GM18907 (cell line): Measurements from ENCODE around the gene RABGGTB.
"Not testable (repeated sequence)": the region's sequence is repeated elsewhere in the genome, so short reads cannot be mapped to it uniquely, and the experiment has no call there.

ENCODE experiments used
- ATAC-seq: cut with Tn5 transposase; IDR thresholded peaks from one replicate; pipeline ENCODE4 v1.9.1; 2021; ENCODE audit warnings: mild to moderate bottlenecking, moderate library complexity; ENCODE audit not compliant: unreplicated experiment

RABGGTB gene

GRCh38 chr1:75785983-75786853 lies at the start of gene RABGGTB:
Gene RABGGTB, plus strand, starts transcription at chr1:75786256. Its CDS starts 16 bp downstream, at chr1:75786272.
- peak; percentile 82 for ATAC-seq

GRCh38 chr1:75742047-75742625 lies 43.9 kb upstream of the RABGGTB start:
- ATAC-seq, result no peak

- peak; percentile 91 for ATAC-seq
Measured at GRCh38 chr1:75745276-75745675, 40.8 kb upstream of the RABGGTB start.

- not testable (repeated sequence) for ATAC-seq
Measured at GRCh38 chr1:75757210-75757609, 28.8 kb upstream of the RABGGTB start.

- not testable (repeated sequence) for ATAC-seq
Measured at GRCh38 chr1:75758543-75758942, 27.5 kb upstream of the RABGGTB start.

- no peak for ATAC-seq
Measured at GRCh38 chr1:75764057-75764655, 21.9 kb upstream of the RABGGTB start.

- no peak for ATAC-seq
Measured at GRCh38 chr1:75765697-75766355, 20.2 kb upstream of the RABGGTB start.

- no peak for ATAC-seq
Measured at GRCh38 chr1:75768016-75768415, 18.0 kb upstream of the RABGGTB start.

- ATAC-seq, result no peak
Measured at GRCh38 chr1:75770761-75771160, 15.3 kb upstream of the RABGGTB start.

- no peak for ATAC-seq
Measured at GRCh38 chr1:75771978-75772377, 14.1 kb upstream of the RABGGTB start.

- ATAC-seq, result not testable (repeated sequence)
Measured at GRCh38 chr1:75777812-75778211, 8.2 kb upstream of the RABGGTB start.

- ATAC-seq, result not testable (repeated sequence)
Measured at GRCh38 chr1:75778694-75779093, 7.4 kb upstream of the RABGGTB start.

- not testable (repeated sequence) for ATAC-seq
Measured at GRCh38 chr1:75780183-75780582, 5.9 kb upstream of the RABGGTB start.

- ATAC-seq, result not testable (repeated sequence)
Measured at GRCh38 chr1:75783920-75784319, 2.1 kb upstream of the RABGGTB start.

GRCh38 chr1:75785320-75785982 lies 605 bp upstream of the RABGGTB start:
- ATAC-seq, result peak; percentile 27

GRCh38 chr1:75786901-75787493 lies 941 bp downstream of the RABGGTB start:
- ATAC-seq, result no peak

GRCh38 chr1:75787524-75787923 lies 1.5 kb downstream of the RABGGTB start:
- ATAC-seq, result no peak

GRCh38 chr1:75789988-75790387 lies 3.9 kb downstream of the RABGGTB start:
- ATAC-seq, result no peak

GRCh38 chr1:75791022-75791421 lies 5.0 kb downstream of the RABGGTB start:
- no peak for ATAC-seq

GRCh38 chr1:75792091-75792490 lies 6.0 kb downstream of the RABGGTB start:
- no peak for ATAC-seq
